H1 (cell line): ENCODE results near the gene LRCH3. TPM values are rescaled to one million over a fixed set of nuclear protein-coding genes. Genes with fewer than 3 reads are reported as not detected.

Experiments
- CTCF ChIA-PET: fragments of 300-600 bp; sonication (Branson Sonifier 250); formaldehyde crosslinking; loops from one replicate; lab custom pipeline; 2021; ENCODE audit not compliant: partially characterized antibody; lab: Charles Lee
- POLR2A ChIA-PET: fragments of 300-600 bp; sonication (Branson Sonifier 250); formaldehyde crosslinking; loops from one replicate; lab custom pipeline; 2021; ENCODE audit warnings: inconsistent platforms; ENCODE audit not compliant: partially characterized antibody; lab: Charles Lee
- DNase-seq, 2 experiments: peaks; one replicate each; pipeline versions ENCODE4 v3.0.0 to v3.0.0-alpha.2; 2010 to 2022; ENCODE audit warnings: low spot score in 2 of 2, low read depth in 1 of 2, mixed read lengths in 1 of 2
- FAIRE-seq: peaks from 2 replicates; lab custom pipeline; 2011; peaks lifted over from hg19 to GRCh38; lab: Jason Lieb, UNC
- H2AFZ ChIP-seq: 2 replicates; pipeline ENCODE4 v1.8.1; 2012; ENCODE audit warnings: low read length, inconsistent platforms
- H2AK5ac ChIP-seq: 2 replicates; pipeline ENCODE4 v1.6.1; 2013; ENCODE audit warnings: low read depth, low read length
- H2BK120ac ChIP-seq: replicated peaks from 2 replicates; pipeline ENCODE3; 2013; ENCODE audit warnings: low read depth, low read length, inconsistent platforms
- H2BK12ac ChIP-seq: 2 replicates; pipeline ENCODE4 v1.6.1; 2013; ENCODE audit warnings: low read depth, low read length
- H2BK15ac ChIP-seq: 2 replicates; pipeline ENCODE4 v1.6.1; 2013; ENCODE audit warnings: low read length
- H2BK20ac ChIP-seq: 2 replicates; pipeline ENCODE4 v1.6.1; 2013; ENCODE audit warnings: low read length
- H2BK5ac ChIP-seq: 2 replicates; pipeline ENCODE4 v1.6.1; 2013; ENCODE audit warnings: low read depth, low read length
- H3K14ac ChIP-seq: 2 replicates; pipeline ENCODE4 v1.6.1; 2013; ENCODE audit warnings: inconsistent platforms; ENCODE audit not compliant: insufficient read length
- H3K18ac ChIP-seq: 2 replicates; pipeline ENCODE4 v1.6.1; 2013; ENCODE audit warnings: low read length; ENCODE audit errors: extremely low read depth
- H3K23ac ChIP-seq: 2 replicates; pipeline ENCODE4 v1.6.1; 2013; ENCODE audit warnings: inconsistent platforms; ENCODE audit not compliant: insufficient read length
- H3K23me2 ChIP-seq: 2 replicates; pipeline ENCODE4 v1.6.1; 2013; ENCODE audit warnings: low read depth, low read length
- H3K27ac ChIP-seq: 2 replicates; pipeline ENCODE4 v1.6.1; 2011; ENCODE audit warnings: low read depth, low read length, inconsistent platforms
- H3K27me3 ChIP-seq, 4 experiments: replicated peaks in 1 of 4; 1 replicate in 1 of 4; 2 replicates in 3 of 4; pipeline versions ENCODE4 v1.6.1 to v1.8.1; 2011 to 2013; ENCODE audit warnings: low read length in 3 of 4, mild to moderate bottlenecking in 3 of 4, inconsistent platforms in 2 of 4, mixed read lengths in 2 of 4, moderate library complexity in 1 of 4; ENCODE audit not compliant: control insufficient read depth in 3 of 4, insufficient read depth in 3 of 4; ENCODE audit errors: extremely low read depth in 1 of 4
- H3K36me3 ChIP-seq, 4 experiments: 2 replicates each; pipeline versions ENCODE4 v1.6.1 to v1.8.1; 2011 to 2013; ENCODE audit warnings: mild to moderate bottlenecking in 4 of 4, low read length in 3 of 4, moderate library complexity in 2 of 4, control low read depth in 1 of 4, inconsistent platforms in 1 of 4; ENCODE audit not compliant: insufficient read depth in 4 of 4, control insufficient read depth in 2 of 4
- H3K4ac ChIP-seq: replicated peaks from 2 replicates; pipeline ENCODE3; 2013; ENCODE audit warnings: low read length, low read depth, mixed read lengths, inconsistent platforms; ENCODE audit not compliant: insufficient read length
- H3K4me1 ChIP-seq, 4 experiments: replicated peaks in 1 of 4; 1 replicate in 1 of 4; 2 replicates in 3 of 4; pipeline versions ENCODE4 v1.6.1 to v1.8.1; 2011 to 2013; ENCODE audit warnings: low read length in 3 of 4, inconsistent platforms in 2 of 4, mixed read lengths in 1 of 4; ENCODE audit not compliant: insufficient read depth in 4 of 4, control insufficient read depth in 3 of 4
- H3K4me2 ChIP-seq, 2 experiments: 2 replicates each; pipeline versions ENCODE4 v1.6.1 to v1.8.1; 2011 to 2013; ENCODE audit warnings: low read depth in 2 of 2, low read length in 2 of 2, control low read depth in 1 of 2, inconsistent platforms in 1 of 2, mild to moderate bottlenecking in 1 of 2; ENCODE audit not compliant: insufficient read depth in 1 of 2
- H3K4me3 ChIP-seq, 4 experiments: fragments of 200-600, 300-600 bp in 1 of 4; sonication (generic), shearing (Covaris generic), sonication (Bioruptor Twin) in 1 of 4; 2 replicates each; pipeline versions ENCODE4 v1.5.1 to v1.8.1; 2011 to 2016; ENCODE audit warnings: low read length in 4 of 4, low read depth in 3 of 4, control low read depth in 2 of 4, inconsistent platforms in 2 of 4, mild to moderate bottlenecking in 2 of 4, mixed read lengths in 1 of 4, moderate library complexity in 1 of 4; ENCODE audit not compliant: insufficient read depth in 2 of 4; ENCODE audit errors: extremely low read depth in 1 of 4
- H3K56ac ChIP-seq: replicated peaks from 2 replicates; pipeline ENCODE3; 2013; ENCODE audit warnings: low read depth, mild to moderate bottlenecking, mixed read lengths, low read length, inconsistent platforms; ENCODE audit not compliant: insufficient read length
- H3K79me1 ChIP-seq: 2 replicates; pipeline ENCODE4 v1.6.1; 2013; ENCODE audit warnings: low read depth, low read length, control low read depth
- H3K79me2 ChIP-seq, 2 experiments: 2 replicates each; pipeline versions ENCODE4 v1.6.1 to v1.8.1; 2012 to 2013; ENCODE audit warnings: low read length in 2 of 2, mild to moderate bottlenecking in 2 of 2, inconsistent platforms in 1 of 2; ENCODE audit not compliant: insufficient read depth in 2 of 2, control insufficient read depth in 1 of 2
- H3K9ac ChIP-seq, 4 experiments: replicated peaks in 1 of 4; 1 replicate in 1 of 4; 2 replicates in 3 of 4; pipeline versions ENCODE4 v1.6.1 to v1.8.1; 2011 to 2013; ENCODE audit warnings: low read depth in 3 of 4, low read length in 3 of 4, control low read depth in 2 of 4, mild to moderate bottlenecking in 2 of 4, moderate library complexity in 2 of 4, inconsistent platforms in 1 of 4; ENCODE audit errors: extremely low read depth in 1 of 4
- H3K9me3 ChIP-seq, 2 experiments: 2 replicates each; pipeline versions ENCODE4 v1.6.1 to v1.8.1; 2012 to 2013; ENCODE audit warnings: mild to moderate bottlenecking in 2 of 2, moderate library complexity in 2 of 2, control low read depth in 1 of 2, inconsistent platforms in 1 of 2, low read depth in 1 of 2, low read length in 1 of 2, mixed read lengths in 1 of 2; ENCODE audit not compliant: insufficient read depth in 2 of 2
- H4K20me1 ChIP-seq, 2 experiments: replicated peaks in 1 of 2; 2 replicates each; pipeline versions ENCODE3 to v1.8.1; 2011 to 2013; ENCODE audit warnings: inconsistent platforms in 2 of 2, low read length in 2 of 2, mild to moderate bottlenecking in 1 of 2; ENCODE audit not compliant: insufficient read depth in 2 of 2, control insufficient read depth in 1 of 2
- H4K5ac ChIP-seq: 2 replicates; pipeline ENCODE4 v1.6.1; 2013; ENCODE audit warnings: low read length, low read depth, mixed read lengths, inconsistent platforms; ENCODE audit not compliant: insufficient read length
- H4K8ac ChIP-seq: 2 replicates; pipeline ENCODE4 v1.8.0; 2013; ENCODE audit warnings: mild to moderate bottlenecking, moderate library complexity, low read length, inconsistent platforms; ENCODE audit not compliant: insufficient read depth; ENCODE audit errors: extremely low read depth
- H4K91ac ChIP-seq: replicated peaks from 2 replicates; pipeline ENCODE3; 2013; ENCODE audit warnings: low read length, mixed read lengths, inconsistent platforms; ENCODE audit not compliant: insufficient read length
- BCL11A ChIP-seq, 2 experiments: IDR thresholded peaks; one replicate each; pipeline ENCODE4 v1.6.1; 2011; ENCODE audit warnings: low read depth in 2 of 2, low read length in 2 of 2, mild to moderate bottlenecking in 2 of 2
- CBX5 ChIP-seq: fragments of 300-800, 300-1000 bp; sonication (generic); IDR thresholded peaks from 2 replicates; pipeline ENCODE4 v1.7.1; 2016; ENCODE audit warnings: antibody characterized with exemption, low read length, low read depth
- CREB1 ChIP-seq: IDR thresholded peaks from 2 replicates; pipeline ENCODE4 v1.6.1; 2012; ENCODE audit warnings: inconsistent platforms
- GABPA ChIP-seq: IDR thresholded peaks from 2 replicates; pipeline ENCODE4 v1.6.1; 2011; ENCODE audit warnings: mild to moderate bottlenecking, low read length, moderate library complexity, borderline replicate concordance; ENCODE audit not compliant: insufficient read depth
- GTF2F1 ChIP-seq: IDR thresholded peaks from 2 replicates; pipeline ENCODE4 v1.6.1; 2012; ENCODE audit warnings: low read depth, low read length, improper control_type of control experiment, borderline replicate concordance
- JUN ChIP-seq: IDR thresholded peaks from 2 replicates; pipeline ENCODE4 v1.6.1; 2011; ENCODE audit warnings: low read depth, mild to moderate bottlenecking, improper control_type of control experiment, low read length
- RFX5 ChIP-seq: IDR thresholded peaks from 2 replicates; pipeline ENCODE4 v1.6.1; 2011; ENCODE audit warnings: low read depth, low read length, improper control_type of control experiment, borderline replicate concordance
- SAP30 ChIP-seq: fragments of 300-600 bp; sonication (generic); IDR thresholded peaks from 2 replicates; pipeline ENCODE4 v1.7.1; 2012; ENCODE audit warnings: low read length, moderate library complexity, mild to moderate bottlenecking, inconsistent platforms; ENCODE audit not compliant: insufficient read depth, insufficient replicate concordance
- SIRT6 ChIP-seq: IDR thresholded peaks from one replicate; pipeline ENCODE4 v1.7.1; 2012; ENCODE audit warnings: low read length, inconsistent platforms
- WGBS, 2 experiments: shearing (Covaris generic) in 1 of 2; methylation state at CpG; one replicate each; pipeline versions ENCODE4 v1.1.6 to v1.1.7; 2013 to 2015; ENCODE audit warnings: low lambda C conversion rate in 2 of 2, mixed read lengths in 2 of 2, inconsistent platforms in 1 of 2, low coverage in 1 of 2, missing lambda C conversion rate in 1 of 2; ENCODE audit not compliant: insufficient replicate concordance in 2 of 2, insufficient coverage in 1 of 2, insufficient read length in 1 of 2; ENCODE audit errors: extremely low coverage in 1 of 2, missing lambda C conversion rate in 1 of 2; 5-methylcytosine and 5-hydroxymethylcytosine counted together
- polyA plus RNA-seq, 7 experiments: library from polyadenylated mRNA; depleted of rRNA in 3 of 7; stranded (reverse) in 5 of 7; unstranded in 2 of 7; fragments of >200 nt in 5 of 7; fragments of 200-250 nt in 2 of 7; gene quantifications; 1 replicate in 5 of 7; 2 replicates in 1 of 7; 4 replicates in 1 of 7; pipeline versions ENCODE4 v1.2.1 to v1.2.3, GENCODE V29; 2011 to 2013; ENCODE audit warnings: missing spikeins in 2 of 7, mixed read lengths in 2 of 7
- total RNA-seq: library from RNA; stranded (reverse); fragmentation: NEBNext Ultra II Directional; extraction: Animal tissue kit (Norgen Biotek cat#: 25700); gene quantifications from 2 replicates; pipeline ENCODE4 v1.2.1, GENCODE V29; 2021

The LRCH3 gene
- total and polyA plus RNA-seq, 2 of the 8 experiments (the other 6 are each of a cell fraction or from before 2014, with no cell fraction given), result 58.4 to 66.0 TPM

GRCh38 chr3:197798863-197799262 lies 7.8 kb downstream of the LRCH3 start:
- 95% methylated on average over 3 of the region's 3 CpGs; no CpG with 5 or more reads in 1 of the 2 experiments for WGBS, 2 experiments

More at GRCh38 chr3:197798863-197799262, 7.8 kb downstream of the LRCH3 start:
- H3K4me2 ChIP-seq, result no peak overlapping the region
- H3K79me1 ChIP-seq, result peaks cover 3% of the 10 kb centered on the region; the same call in 1 of the 2 replicates
- H4K20me1 ChIP-seq, result peaks cover 0 to 9% of the 10 kb centered on the region in 2 experiments
- H3K4me1 ChIP-seq, result no peaks in the 10 kb centered on the region
- H3K36me3 ChIP-seq, result no peaks in the 10 kb centered on the region
- TF ChIP-seq SAP30 (no peak), SIRT6 (no peak), CREB1 (no peak), BCL11A (IDR thresholded peaks at IDR 0.05; ENCODE audit: low read depth in 2 of 2, low read length in 2 of 2) (no peak), JUN (no peak), GABPA (no peak), RFX5 (no peak), GTF2F1 (no peak), CBX5 (no peak)
- no peak for DNase-seq
- peaks cover 12 to 94% of the 10 kb centered on the region in 2 experiments for H3K79me2 ChIP-seq
- no peak overlapping the region for H3K9ac ChIP-seq
- no peak overlapping the region for H2BK12ac ChIP-seq
- no peak overlapping the region for H3K4ac ChIP-seq
- no peaks in the 10 kb centered on the region for H3K9me3 ChIP-seq
- no peak overlapping the region for H4K8ac ChIP-seq
- no peak overlapping the region for H2AK5ac ChIP-seq
- H2AFZ ChIP-seq, result no peak overlapping the region
- no peak overlapping the region for H3K27ac ChIP-seq
- FAIRE-seq, result no peak
- no peaks in the 10 kb centered on the region for H3K27me3 ChIP-seq
- H3K4me3 ChIP-seq, result no peak overlapping the region
- H2BK5ac ChIP-seq, result no peak overlapping the region
- ChIA-PET CTCF (no interaction called here), POLR2A (no interaction called here)
- no peak overlapping the region for H4K5ac ChIP-seq
- no peak overlapping the region for H4K91ac ChIP-seq
- no peak overlapping the region for H2BK15ac ChIP-seq
- H3K23ac ChIP-seq, result no peak overlapping the region
- no peak overlapping the region for H3K56ac ChIP-seq
- H2BK120ac ChIP-seq, result no peak overlapping the region
- H3K18ac ChIP-seq, result no peak overlapping the region
- H3K14ac ChIP-seq, result no peak overlapping the region
- H2BK20ac ChIP-seq, result no peak overlapping the region
- H3K23me2 ChIP-seq, result no peaks in the 10 kb centered on the region
